ENCODE results near the gene KLF12. TPM values are rescaled to one million over a fixed set of nuclear protein-coding genes. Genes with fewer than 3 reads are reported as not detected.

KLF12 gene
- polyA plus RNA-seq, 3 donors from 2014 or later, result 19.6 to 28.1 (median 21.4) TPM

DNA sequence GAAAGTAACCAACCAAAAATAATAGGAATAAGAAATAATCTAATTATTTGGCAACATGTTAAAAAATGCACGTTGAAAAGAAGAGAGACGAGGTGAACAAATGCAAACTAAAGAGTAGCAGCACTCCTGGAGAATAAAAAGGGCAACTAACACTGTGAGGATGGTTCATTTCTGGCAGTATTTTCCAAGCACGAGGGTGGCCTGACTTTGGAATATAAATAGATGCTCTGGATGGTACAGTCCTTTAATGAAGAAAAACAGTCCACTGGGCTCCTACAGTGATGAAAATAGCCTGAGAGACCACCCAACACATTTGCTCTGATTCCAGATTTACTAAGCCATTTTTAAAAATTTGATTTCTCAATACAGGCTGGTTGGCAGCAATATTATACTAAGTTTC, 17.7 kb upstream of the KLF12 start:
- peaks cover 2 to 9% (median 9%) of the 10 kb centered on the region in 3 donors for H3K27me3 Mint-ChIP-seq (ENCODE audit: low read depth in 3 of 3)
- H3K4me1 Mint-ChIP-seq, result no peaks in the 10 kb centered on the region
- no peaks in the 10 kb centered on the region for H3K9me3 Mint-ChIP-seq
- no peak overlapping the region for H3K27ac Mint-ChIP-seq
- no peak overlapping the region for H3K4me3 Mint-ChIP-seq
- H3K36me3 Mint-ChIP-seq, result peaks cover 0 to 4% (median 0%) of the 10 kb centered on the region in 3 donors
- DNase-seq, result no peak

DNA sequence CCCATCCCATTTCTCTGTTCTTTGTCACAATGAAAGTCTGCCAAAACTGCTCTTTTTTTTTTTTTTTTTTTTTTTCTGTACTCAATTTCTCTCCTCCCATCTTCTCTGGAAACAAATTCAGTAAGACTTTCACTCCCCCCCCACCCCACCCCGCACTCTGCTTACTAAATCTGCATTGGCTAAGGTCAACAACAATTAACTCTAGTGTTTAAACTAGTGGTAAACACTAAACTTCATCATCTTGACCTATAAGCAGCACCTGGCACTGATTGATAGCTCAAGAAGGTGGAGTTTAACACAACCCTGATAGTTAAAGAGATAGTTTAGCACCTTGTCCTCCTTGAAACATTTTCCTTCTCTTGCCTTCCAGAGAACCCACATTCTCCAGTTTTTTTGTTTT, 14.1 kb upstream of the KLF12 start:
- no peak for DNase-seq
- no peaks in the 10 kb centered on the region for H3K9me3 Mint-ChIP-seq
- H3K27me3 Mint-ChIP-seq (ENCODE audit: low read depth in 3 of 3), result peaks cover 0 to 7% (median 3%) of the 10 kb centered on the region in 3 donors
- no peak overlapping the region for H3K4me3 Mint-ChIP-seq
- H3K4me1 Mint-ChIP-seq, result no peaks in the 10 kb centered on the region
- H3K27ac Mint-ChIP-seq, result no peak overlapping the region
- peaks cover 0 to 4% (median 0%) of the 10 kb centered on the region in 3 donors for H3K36me3 Mint-ChIP-seq

DNA sequence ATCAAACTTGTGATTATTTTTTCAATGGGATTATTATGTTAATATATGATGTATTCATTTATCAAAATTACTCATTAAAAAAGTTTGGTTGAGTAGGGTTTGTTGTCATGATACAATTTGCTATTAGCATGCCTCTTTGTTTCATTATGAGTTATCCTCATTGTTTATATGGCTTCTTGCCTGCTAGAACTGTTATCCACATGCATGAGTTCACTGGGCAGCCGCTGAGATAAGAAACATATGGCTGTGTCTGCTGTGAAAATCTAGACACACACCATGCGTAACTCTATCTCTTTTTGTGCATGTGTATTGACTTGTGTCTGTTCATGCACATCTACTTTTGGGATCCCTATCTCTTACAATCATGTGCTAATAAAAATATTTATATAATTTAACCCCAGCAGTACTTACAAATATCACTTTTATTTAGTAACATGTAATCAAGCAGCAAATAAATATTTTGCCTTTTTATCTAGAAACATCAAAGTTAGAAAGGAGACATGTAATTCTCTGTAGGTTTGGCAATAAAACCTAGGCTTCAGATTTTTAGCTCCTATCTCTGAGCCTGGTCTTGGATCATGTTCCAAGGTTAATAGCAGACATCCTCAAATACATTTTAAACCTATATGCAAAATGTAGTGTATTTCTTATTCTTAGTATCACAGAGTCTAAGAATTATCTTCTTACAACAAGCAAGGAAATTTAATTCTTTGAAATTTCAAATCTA, 11.2 kb upstream of the KLF12 start:
- no peak for DNase-seq
- H3K27ac Mint-ChIP-seq, result no peak overlapping the region
- H3K27me3 Mint-ChIP-seq (ENCODE audit: low read depth in 3 of 3), result peaks cover 0 to 7% (median 3%) of the 10 kb centered on the region in 3 donors
- peaks cover 0 to 4% (median 0%) of the 10 kb centered on the region in 3 donors for H3K36me3 Mint-ChIP-seq
- H3K4me1 Mint-ChIP-seq, result no peaks in the 10 kb centered on the region
- no peaks in the 10 kb centered on the region for H3K9me3 Mint-ChIP-seq
- no peak overlapping the region for H3K4me3 Mint-ChIP-seq

DNA sequence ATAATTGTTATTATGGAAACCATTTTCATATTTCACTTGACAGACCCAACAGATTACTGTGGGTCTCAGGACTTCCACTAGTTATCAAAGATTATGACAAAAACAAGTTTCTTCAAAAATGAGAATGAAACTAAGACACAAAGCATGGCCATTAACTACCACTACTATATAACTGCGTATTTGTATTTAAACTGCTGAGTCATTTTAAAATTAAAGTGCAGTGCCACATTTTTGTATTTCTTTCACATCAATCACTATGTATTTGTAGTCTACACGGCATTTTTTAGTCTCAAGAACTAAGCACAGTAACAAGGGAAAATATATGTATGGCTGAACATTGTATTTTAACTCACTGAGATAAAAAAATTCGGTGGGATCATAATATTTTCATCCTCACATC, 10.1 kb upstream of the KLF12 start:
- no peak for DNase-seq
- no peak overlapping the region for H3K4me3 Mint-ChIP-seq
- H3K27ac Mint-ChIP-seq, result no peak overlapping the region

DNA sequence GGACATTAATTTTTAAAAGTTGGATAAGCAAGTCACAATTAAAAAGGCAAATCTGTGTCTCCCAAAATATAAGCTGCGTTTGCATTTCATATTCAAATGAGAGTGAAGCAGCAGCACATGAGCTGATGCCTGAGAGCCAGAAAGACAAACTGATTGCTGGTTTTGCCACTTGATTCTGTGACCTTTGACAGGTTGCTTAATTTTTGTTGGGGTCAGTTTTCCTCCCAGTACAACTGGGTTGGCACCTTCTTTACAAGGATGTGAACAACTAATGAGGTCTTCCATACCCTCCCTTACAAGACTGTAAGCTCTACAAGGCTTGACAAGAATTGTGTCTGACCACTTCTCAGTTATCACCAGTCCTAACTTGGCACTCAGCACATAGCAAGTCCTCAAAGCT, 8.1 kb upstream of the KLF12 start:
- no peaks in the 10 kb centered on the region for H3K4me1 Mint-ChIP-seq
- no peak overlapping the region for H3K27ac Mint-ChIP-seq

More for the DNA sequence above, 10.1 kb upstream of the KLF12 start:
- Mint-ChIP-seq H3K27me3 (ENCODE audit: low read depth in 3 of 3) (peaks cover 0 to 3% (median under 1%) of the 10 kb centered on the region in 3 donors), H3K9me3 (no peaks in the 10 kb centered on the region), H3K4me1 (no peaks in the 10 kb centered on the region), H3K36me3 (peaks cover 0 to 4% (median 0%) of the 10 kb centered on the region in 3 donors)

DNA sequence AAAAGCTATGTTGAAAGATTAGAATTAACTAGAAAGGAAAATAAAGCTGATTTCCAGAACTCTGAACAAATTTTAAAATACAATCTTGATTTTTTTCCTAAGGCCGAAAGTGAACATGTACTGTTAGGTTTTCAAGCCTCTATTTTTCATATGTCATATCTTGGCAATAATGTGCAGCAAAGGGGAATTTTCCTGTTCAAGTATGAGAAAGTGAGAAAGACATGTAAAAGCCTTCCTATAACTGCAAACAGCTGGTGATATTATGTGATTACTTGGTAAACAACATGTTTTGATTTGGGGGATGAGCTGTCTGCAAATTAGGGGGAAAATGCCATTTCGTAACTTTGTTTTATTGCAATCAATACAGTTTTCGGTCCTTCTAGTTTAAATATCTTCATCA, 4.0 kb upstream of the KLF12 start:
- peaks cover 7 to 9% (median 7%) of the 10 kb centered on the region in 3 donors for H3K27me3 Mint-ChIP-seq (ENCODE audit: low read depth in 3 of 3)

More for the DNA sequence above, 8.1 kb upstream of the KLF12 start:
- H3K9me3 Mint-ChIP-seq, result no peaks in the 10 kb centered on the region
- H3K4me3 Mint-ChIP-seq, result no peak overlapping the region
- H3K36me3 Mint-ChIP-seq, result no peaks in the 10 kb centered on the region
- H3K27me3 Mint-ChIP-seq (ENCODE audit: low read depth in 3 of 3), result no peaks in the 10 kb centered on the region
- no peak for DNase-seq

DNA sequence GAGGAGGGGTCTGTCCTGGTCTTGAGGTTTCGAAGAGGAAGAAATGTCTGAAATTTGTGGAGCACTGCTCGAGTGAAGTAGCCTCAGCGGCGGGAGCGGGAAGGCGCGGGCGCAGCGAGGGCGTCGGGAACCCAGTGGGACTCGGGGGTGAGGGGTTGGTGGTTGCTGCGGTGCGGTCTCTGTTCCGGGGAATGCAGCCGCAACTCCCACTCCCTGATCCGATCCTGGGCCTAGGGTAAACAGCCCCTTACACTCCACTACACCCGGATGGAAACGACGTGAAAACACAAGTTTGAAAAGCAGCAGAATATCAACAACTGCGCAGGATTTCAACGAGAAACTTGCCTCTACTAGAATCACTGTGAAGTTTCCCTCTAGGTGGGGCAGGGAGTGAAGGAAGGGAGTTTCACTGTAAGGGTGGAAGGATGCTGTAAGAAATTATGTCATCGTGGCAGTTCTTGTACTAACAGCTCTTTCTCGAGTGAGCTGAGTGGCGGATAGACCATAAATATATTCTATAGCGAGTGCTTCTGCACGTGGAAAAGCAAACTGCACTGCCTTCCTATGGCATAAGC, 2.0 kb upstream of the KLF12 start:
- Mint-ChIP-seq H3K4me3 (no peak overlapping the region), H3K27me3 (ENCODE audit: low read depth in 3 of 3) (peaks cover 7 to 14% (median 14%) of the 10 kb centered on the region in 3 donors), H3K4me1 (peaks cover 15 to 18% of the 10 kb centered on the region in 2 donors), H3K27ac (no peak overlapping the region), H3K9me3 (no peaks in the 10 kb centered on the region), H3K36me3 (no peaks in the 10 kb centered on the region)
- peak in 1 of 3 donors; percentile 35 for DNase-seq

More for the DNA sequence above, 4.0 kb upstream of the KLF12 start:
- H3K36me3 Mint-ChIP-seq, result no peaks in the 10 kb centered on the region
- no peak overlapping the region for H3K4me3 Mint-ChIP-seq
- no peaks in the 10 kb centered on the region for H3K4me1 Mint-ChIP-seq
- no peaks in the 10 kb centered on the region for H3K9me3 Mint-ChIP-seq
- DNase-seq, result no peak
- H3K27ac Mint-ChIP-seq, result no peak overlapping the region

DNA sequence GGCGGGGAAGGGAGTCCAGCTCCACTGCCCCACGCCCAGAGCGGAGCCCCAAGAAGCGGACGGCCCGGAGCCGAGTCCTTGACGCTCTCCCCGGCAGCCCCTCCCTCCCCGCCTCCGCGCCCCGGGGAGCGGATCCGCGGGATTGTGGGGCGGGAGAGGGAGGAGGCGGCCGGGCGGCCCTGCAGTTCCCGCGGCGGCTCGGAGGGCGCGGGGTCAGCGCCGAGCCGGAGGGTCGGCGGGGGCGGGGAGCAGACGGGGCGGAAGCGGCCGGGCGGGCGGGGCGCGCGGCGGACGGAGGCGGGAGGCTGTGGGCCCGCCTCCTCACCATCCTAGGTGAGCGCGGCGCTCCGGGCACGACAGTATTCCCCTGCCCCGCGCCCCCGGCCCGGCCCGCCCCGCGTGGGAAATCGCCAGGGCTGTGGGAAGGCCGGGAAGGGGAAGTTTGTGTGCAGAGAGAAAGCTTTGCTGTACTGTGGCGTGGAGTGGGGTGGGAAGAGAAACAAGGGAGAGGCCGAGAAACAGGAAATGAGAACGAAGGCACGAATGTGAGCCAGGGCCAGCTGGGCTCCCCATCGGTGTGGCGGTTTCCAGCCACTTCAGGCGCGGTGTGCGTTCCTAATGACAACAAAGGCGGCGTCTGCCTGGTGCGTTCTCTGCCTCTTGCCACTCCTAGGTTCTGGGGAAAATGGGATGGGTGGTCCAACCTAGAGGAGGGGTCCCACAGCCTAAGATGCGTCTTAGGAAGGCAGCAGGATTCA, 1.3 kb upstream of the KLF12 start:
- peaks cover 7 to 14% (median 14%) of the 10 kb centered on the region in 3 donors for H3K27me3 Mint-ChIP-seq (ENCODE audit: low read depth in 3 of 3)
- peak overlapping the region in 3 of 5 donors; percentile 73 to 81 (median 75) for H3K4me3 Mint-ChIP-seq
- H3K9me3 Mint-ChIP-seq, result no peaks in the 10 kb centered on the region
- no peak overlapping the region for H3K27ac Mint-ChIP-seq
- no peaks in the 10 kb centered on the region for H3K36me3 Mint-ChIP-seq
- H3K4me1 Mint-ChIP-seq, result peaks cover 22 to 25% of the 10 kb centered on the region in 2 donors
- DNase-seq, result peak; percentile 63 to 67 (median 65)

DNA sequence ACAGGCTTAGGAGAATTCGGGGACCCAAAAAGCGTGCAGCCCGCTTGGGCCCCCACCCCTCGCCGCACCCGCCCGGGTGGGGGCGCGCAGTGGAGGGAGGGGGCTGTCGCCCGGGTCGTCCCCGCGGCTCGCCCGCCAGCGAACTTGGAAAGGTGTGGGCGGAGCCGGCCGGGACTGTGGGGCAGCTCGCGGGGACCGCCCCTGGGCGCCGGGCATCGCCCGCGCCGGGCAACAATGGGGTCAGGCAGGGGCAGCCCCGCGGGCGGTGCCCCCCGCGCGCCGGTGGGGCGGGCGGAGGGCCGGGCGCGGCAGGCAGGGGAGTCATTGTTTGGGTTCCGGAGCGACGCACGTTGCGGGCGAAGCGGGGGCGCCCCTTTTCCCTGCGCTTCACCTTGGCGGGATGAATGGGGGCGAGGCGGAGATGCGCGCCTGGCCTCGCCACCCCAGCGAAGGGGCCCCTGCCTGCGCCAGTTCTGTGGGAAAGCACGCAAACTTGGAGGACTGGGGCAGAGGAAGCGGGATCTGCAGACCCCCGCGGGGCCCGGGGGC, 647 bp upstream of the KLF12 start:
- peak; percentile 64 to 67 (median 65) for DNase-seq
- no peaks in the 10 kb centered on the region for H3K36me3 Mint-ChIP-seq
- peaks cover 7 to 14% (median 14%) of the 10 kb centered on the region in 3 donors for H3K27me3 Mint-ChIP-seq (ENCODE audit: low read depth in 3 of 3)
- peaks cover 28 to 31% of the 10 kb centered on the region in 2 donors for H3K4me1 Mint-ChIP-seq
- peak overlapping the region in 3 of 6 donors; percentile 55 to 77 (median 70) for H3K27ac Mint-ChIP-seq
- no peaks in the 10 kb centered on the region for H3K9me3 Mint-ChIP-seq
- peak overlapping the region; percentile 48 to 98 (median 76) for H3K4me3 Mint-ChIP-seq

DNA sequence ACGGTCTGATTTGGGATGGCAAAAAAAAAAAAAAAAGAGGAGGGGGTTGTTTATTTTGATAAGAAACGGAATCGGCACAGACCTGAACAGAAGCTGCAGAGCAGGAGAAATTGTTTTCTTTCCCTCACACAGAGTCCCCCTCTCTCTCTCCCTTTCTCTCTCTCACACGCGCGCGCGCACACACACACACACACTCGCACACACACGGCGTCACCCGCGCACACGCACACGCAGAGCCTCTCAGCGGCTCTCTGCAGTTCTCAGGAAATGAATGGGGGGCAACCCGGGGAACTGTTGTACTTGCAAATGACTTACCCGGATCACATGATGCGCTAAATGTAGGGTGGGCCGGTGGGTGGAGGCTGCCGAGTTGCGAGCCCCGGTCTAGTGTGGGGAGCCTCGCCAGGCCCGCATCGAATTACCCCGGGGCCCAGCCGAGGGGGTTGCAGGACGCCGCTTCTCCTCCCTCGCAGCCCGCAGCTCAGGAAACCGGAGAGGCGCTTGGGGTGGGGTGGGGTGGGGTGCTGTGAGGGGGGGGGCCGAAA, 475 bp downstream of the KLF12 start:
- Mint-ChIP-seq H3K27ac (peak overlapping the region; percentile 98 to 99 (median 98)), H3K27me3 (ENCODE audit: low read depth in 3 of 3) (peaks cover 7 to 14% (median 14%) of the 10 kb centered on the region in 3 donors), H3K4me1 (peaks cover 38 to 42% of the 10 kb centered on the region in 2 donors), H3K9me3 (no peaks in the 10 kb centered on the region), H3K36me3 (no peaks in the 10 kb centered on the region), H3K4me3 (peak overlapping the region; percentile 94 to 99 (median 98))
- DNase-seq, result peak; percentile 94 to 96 (median 95)

DNA sequence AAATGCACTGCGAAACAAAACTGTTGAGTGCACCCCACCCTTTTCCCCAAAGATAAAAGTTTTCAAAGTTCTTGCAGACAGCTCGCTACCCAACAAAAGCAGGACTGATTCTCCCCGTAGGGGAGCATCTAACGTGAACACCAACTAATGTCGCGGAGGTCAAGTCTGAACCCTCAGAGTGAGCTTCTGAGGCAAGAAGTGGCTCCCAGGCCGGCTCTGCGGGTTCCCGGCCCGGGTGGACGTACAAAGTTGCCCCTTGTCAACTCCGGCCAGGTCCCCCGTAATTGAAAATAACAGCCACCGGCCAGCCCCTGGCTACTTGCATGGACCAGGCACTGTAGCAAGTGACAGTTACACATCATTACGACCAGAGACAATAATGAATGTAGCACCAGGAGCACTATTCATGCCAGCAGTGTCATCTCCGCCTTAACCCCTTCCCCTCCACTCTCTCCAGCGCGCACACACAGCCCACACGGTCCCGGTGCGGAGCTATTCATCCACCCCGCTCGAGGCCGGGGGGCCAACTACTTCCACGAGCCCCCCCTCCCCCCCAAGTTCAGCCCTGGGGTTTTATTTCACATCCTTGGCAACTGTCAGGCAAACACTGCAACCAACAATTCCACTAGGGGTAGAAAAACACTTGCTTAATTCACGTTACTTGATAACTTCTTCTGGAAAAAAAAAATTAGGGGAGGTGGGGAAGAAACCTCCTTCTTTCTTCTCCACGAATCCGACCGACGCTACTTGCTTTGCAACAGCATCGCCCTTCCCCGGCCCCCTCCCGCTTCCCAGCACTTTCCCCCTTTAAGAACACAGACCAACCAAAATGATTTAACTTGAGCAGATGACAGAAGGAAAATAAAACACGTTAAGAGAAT, 1.2 kb downstream of the KLF12 start:
- Mint-ChIP-seq H3K4me3 (peak overlapping the region; percentile 94 to 99 (median 98)), H3K27me3 (ENCODE audit: low read depth in 3 of 3) (peaks cover 7 to 14% (median 14%) of the 10 kb centered on the region in 3 donors), H3K4me1 (peaks cover 45 to 49% of the 10 kb centered on the region in 2 donors), H3K36me3 (no peaks in the 10 kb centered on the region), H3K27ac (peak overlapping the region; percentile 98 to 99 (median 98)), H3K9me3 (no peaks in the 10 kb centered on the region)
- DNase-seq, result peak; percentile 38 to 64 (median 57)

DNA sequence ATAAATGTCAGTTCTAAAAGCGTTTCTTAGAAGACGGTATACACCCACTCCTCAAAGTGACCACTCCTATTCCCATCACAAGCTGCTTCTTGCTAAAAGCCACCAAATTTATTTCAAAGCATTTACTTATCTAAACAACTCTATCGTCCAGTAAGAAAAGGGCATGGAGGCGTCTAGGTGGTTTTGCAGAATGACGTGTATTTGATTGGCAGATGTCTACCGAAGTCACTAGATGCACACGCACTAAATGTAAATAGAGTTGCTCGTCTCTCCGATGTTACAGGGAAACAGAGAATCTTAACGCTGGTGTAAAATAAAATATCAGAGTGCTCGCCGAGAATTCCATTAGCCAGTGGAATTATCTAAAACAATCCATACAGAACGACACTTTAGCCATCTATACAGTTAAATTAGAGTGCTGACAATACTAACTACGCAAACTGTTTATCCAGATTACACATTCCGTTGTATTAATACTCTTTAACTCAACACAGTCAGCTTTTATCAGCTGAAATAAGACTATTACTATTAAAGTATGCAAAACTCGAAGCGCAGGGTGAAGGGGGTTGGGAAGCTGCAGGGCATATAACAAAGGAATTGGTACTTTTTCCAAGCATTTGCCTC, 1.9 kb downstream of the KLF12 start:
- peaks cover 49 to 56% of the 10 kb centered on the region in 2 donors for H3K4me1 Mint-ChIP-seq
- H3K4me3 Mint-ChIP-seq, result peak overlapping the region; percentile 94 to 99 (median 98)
- no peaks in the 10 kb centered on the region for H3K9me3 Mint-ChIP-seq
- peak overlapping the region; percentile 98 to 99 (median 98) for H3K27ac Mint-ChIP-seq
- peaks cover 7 to 14% (median 14%) of the 10 kb centered on the region in 3 donors for H3K27me3 Mint-ChIP-seq (ENCODE audit: low read depth in 3 of 3)
- peak; percentile 30 to 54 (median 33) for DNase-seq
- H3K36me3 Mint-ChIP-seq, result no peaks in the 10 kb centered on the region
